Activated naive CD8-positive, alpha-beta T cell treated with anti-CD3 and anti-CD28 coated beads, Interleukin-2, amount 50 U/mL, for 24 hours (primary cell): ENCODE results near the gene SPATA17.

Experiments used
- ATAC-seq: fragments of 150-1000 bp; cut with Tn5 transposase; one replicate; pipeline ENCODE4 v1.10.0; 2021
- DNase-seq: peaks from one replicate; pipeline ENCODE4 v3.0.0; 2021
- H3K27ac Mint-ChIP-seq: one replicate; pipeline ENCODE4 v1.8.0; 2021; ENCODE audit warnings: mild to moderate bottlenecking, mixed read lengths
- H3K27me3 Mint-ChIP-seq: one replicate; pipeline ENCODE4 v1.8.0; 2021; ENCODE audit warnings: mixed read lengths
- H3K36me3 Mint-ChIP-seq: one replicate; pipeline ENCODE4 v1.8.0; 2021; ENCODE audit warnings: low read depth, mixed read lengths
- H3K4me1 Mint-ChIP-seq: one replicate; pipeline ENCODE4 v1.8.0; 2021; ENCODE audit warnings: mixed read lengths
- H3K4me3 Mint-ChIP-seq: one replicate; pipeline ENCODE4 v1.8.0; 2021; ENCODE audit warnings: mild to moderate bottlenecking, moderate library complexity, mixed read lengths
- H3K9me3 Mint-ChIP-seq: one replicate; pipeline ENCODE4 v1.8.0; 2021; ENCODE audit warnings: mixed read lengths

Gene SPATA17

DNA sequence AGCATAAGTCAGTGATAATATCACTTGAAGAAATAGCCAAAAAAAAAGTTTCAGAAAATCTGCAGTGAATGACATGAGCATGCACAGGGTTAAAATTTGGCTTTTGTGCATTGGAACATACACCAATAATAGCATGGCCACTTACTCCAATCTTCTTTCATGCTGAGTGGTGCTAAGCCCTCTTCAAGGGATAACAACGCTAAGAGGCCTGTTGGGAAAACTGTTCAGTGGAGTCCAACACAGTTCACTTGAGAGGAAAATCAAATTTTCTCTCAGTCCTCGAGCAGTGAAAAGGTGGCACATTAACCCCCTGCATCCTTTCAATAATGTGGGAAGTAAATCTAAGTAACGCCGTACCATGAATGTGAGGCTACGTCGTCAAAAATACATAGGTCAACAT lies 264.7 kb downstream of the SPATA17 start:
- Mint-ChIP-seq H3K27me3 (no peaks in the 10 kb centered on the region), H3K4me3 (no peak overlapping the region), H3K4me1 (no peaks in the 10 kb centered on the region), H3K27ac (no peak overlapping the region), H3K9me3 (no peaks in the 10 kb centered on the region), H3K36me3 (no peaks in the 10 kb centered on the region)
- ATAC-seq (no peak), DNase-seq (no peak)

DNA sequence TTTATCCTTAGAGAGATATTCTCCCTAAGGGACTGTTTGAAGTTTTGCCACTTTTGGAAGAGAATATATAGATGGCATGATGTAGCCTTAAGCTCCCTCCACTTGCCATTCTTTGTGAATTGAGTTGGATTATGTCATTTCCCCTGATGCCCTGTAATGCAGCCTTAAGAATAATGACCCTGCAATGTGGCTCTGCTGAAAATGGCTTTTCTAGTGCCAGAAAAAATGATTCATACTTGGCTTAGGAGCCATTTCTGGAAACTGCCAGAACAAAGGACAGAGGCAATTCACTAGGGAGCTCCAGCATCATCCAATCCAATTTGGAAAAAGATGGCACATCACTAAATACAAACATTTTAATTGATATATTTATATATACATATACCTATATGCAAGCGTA lies 265.3 kb downstream of the SPATA17 start:
- H3K27me3 Mint-ChIP-seq = no peaks in the 10 kb centered on the region
- DNase-seq = no peak
- H3K36me3 Mint-ChIP-seq = no peaks in the 10 kb centered on the region
- H3K4me1 Mint-ChIP-seq = no peaks in the 10 kb centered on the region
- no peak for ATAC-seq
- no peaks in the 10 kb centered on the region for H3K9me3 Mint-ChIP-seq
- no peak overlapping the region for H3K4me3 Mint-ChIP-seq
- no peak overlapping the region for H3K27ac Mint-ChIP-seq

DNA sequence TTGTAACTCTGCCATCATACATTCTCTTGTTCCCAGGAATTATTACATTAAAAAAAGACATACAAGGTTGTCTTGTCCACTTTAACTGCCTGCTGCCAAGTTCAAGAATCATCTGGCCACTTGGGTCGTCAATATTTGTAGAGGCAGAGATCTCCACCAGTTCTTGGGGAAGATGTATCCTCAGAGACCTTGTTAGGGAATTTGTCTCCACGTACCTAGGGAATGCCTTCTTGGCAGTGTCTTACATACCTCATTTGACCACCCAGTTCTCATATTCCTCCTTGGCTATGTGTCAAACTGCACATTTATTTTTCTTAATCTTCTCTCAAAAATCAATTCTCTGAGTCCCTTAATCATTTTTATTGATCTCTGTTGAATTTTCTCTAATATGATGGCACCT lies 266.0 kb downstream of the SPATA17 start:
- DNase-seq = no peak
- Mint-ChIP-seq H3K36me3 (no peaks in the 10 kb centered on the region), H3K27ac (no peak overlapping the region), H3K4me1 (no peaks in the 10 kb centered on the region), H3K4me3 (no peak overlapping the region), H3K9me3 (no peaks in the 10 kb centered on the region), H3K27me3 (no peaks in the 10 kb centered on the region)
- ATAC-seq = no peak

- ATAC-seq = no peak
- no peak overlapping the region for H3K27ac Mint-ChIP-seq
Observed at GRCh38 chr1:217899614-217900013, 268.5 kb downstream of the SPATA17 start.

DNA sequence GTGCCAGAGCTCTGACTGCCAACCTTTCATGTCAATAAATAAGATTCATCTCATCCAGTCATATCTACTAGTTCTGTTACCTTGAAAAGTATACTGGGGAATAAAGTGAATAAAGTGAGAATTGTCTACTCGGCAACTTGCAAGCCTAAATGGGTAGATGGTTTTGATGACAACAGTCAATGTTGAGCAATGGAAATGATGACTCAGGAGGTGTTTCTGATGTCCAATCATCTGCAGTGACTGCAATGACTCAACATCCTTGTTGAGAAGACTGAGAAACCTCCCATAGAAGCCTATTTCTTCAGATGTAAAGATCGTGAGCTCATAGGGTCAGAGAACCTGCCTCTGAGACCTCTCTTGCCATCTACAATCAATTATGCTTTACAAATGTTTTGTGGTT lies 276.4 kb downstream of the SPATA17 start:
- ATAC-seq (no peak), DNase-seq (no peak)
- Mint-ChIP-seq H3K4me1 (no peaks in the 10 kb centered on the region), H3K27me3 (no peaks in the 10 kb centered on the region), H3K9me3 (peaks cover 6% of the 10 kb centered on the region), H3K4me3 (no peak overlapping the region), H3K27ac (no peak overlapping the region), H3K36me3 (no peaks in the 10 kb centered on the region)

More at GRCh38 chr1:217899614-217900013, 268.5 kb downstream of the SPATA17 start:
- no peaks in the 10 kb centered on the region for H3K27me3 Mint-ChIP-seq
- no peak overlapping the region for H3K4me3 Mint-ChIP-seq
- no peaks in the 10 kb centered on the region for H3K4me1 Mint-ChIP-seq
- no peak for DNase-seq
- H3K9me3 Mint-ChIP-seq = no peaks in the 10 kb centered on the region
- no peaks in the 10 kb centered on the region for H3K36me3 Mint-ChIP-seq

GRCh38 chr1:217910203-217910602 lies 279.1 kb downstream of the SPATA17 start:
- H3K4me1 Mint-ChIP-seq = no peaks in the 10 kb centered on the region
- H3K27ac Mint-ChIP-seq = no peak overlapping the region
- no peak for DNase-seq
- no peaks in the 10 kb centered on the region for H3K27me3 Mint-ChIP-seq
- H3K9me3 Mint-ChIP-seq = peaks cover 15% of the 10 kb centered on the region
- no peak overlapping the region for H3K4me3 Mint-ChIP-seq
- ATAC-seq = no peak
- no peaks in the 10 kb centered on the region for H3K36me3 Mint-ChIP-seq

GRCh38 chr1:217910791-217911320 lies 279.7 kb downstream of the SPATA17 start:
- Mint-ChIP-seq H3K4me3 (no peak overlapping the region), H3K4me1 (no peaks in the 10 kb centered on the region), H3K36me3 (no peaks in the 10 kb centered on the region), H3K27ac (no peak overlapping the region), H3K9me3 (peaks cover 15% of the 10 kb centered on the region), H3K27me3 (no peaks in the 10 kb centered on the region)
- DNase-seq (no peak), ATAC-seq (no peak)

- Mint-ChIP-seq H3K36me3 (no peaks in the 10 kb centered on the region), H3K4me1 (no peaks in the 10 kb centered on the region), H3K9me3 (peaks cover 12% of the 10 kb centered on the region), H3K4me3 (no peak overlapping the region), H3K27ac (no peak overlapping the region), H3K27me3 (no peaks in the 10 kb centered on the region)
- ATAC-seq (no peak), DNase-seq (no peak)
Observed at GRCh38 chr1:217911908-217912307, 280.8 kb downstream of the SPATA17 start.

DNA sequence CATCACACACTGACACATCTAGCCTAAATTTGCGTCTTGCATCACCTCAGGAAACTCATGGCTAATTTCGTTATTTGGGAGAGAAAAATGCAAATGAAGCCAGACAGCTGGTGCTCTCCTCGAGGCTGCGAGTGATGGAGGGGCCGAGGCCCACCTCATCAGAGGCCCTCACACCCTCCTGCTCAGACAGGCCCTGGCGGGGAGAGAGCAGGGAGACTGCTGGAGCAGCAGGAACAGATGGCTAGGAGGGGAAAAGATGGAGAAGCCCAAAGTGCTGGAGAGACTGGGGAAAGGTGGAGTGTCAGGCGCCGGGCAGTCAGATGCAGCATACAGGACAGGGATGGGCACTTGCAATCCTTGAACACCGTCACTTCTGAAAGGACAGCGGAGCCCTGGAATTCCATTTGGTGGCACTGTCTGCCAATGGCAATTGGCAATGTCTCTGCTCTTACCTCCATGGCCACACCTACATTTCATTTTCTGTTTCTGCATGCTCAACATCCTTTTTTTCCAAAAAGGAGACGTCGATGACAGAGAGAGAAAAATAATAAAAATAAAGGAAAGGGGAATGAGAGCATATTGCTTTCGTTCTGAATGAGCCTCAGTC lies 286.2 kb downstream of the SPATA17 start:
- H3K9me3 Mint-ChIP-seq = peaks cover 14% of the 10 kb centered on the region
- no peak overlapping the region for H3K4me3 Mint-ChIP-seq
- H3K4me1 Mint-ChIP-seq = no peaks in the 10 kb centered on the region
- no peak for DNase-seq
- H3K27me3 Mint-ChIP-seq = no peaks in the 10 kb centered on the region
- H3K36me3 Mint-ChIP-seq = no peaks in the 10 kb centered on the region
- no peak overlapping the region for H3K27ac Mint-ChIP-seq
- ATAC-seq = no peak

DNA sequence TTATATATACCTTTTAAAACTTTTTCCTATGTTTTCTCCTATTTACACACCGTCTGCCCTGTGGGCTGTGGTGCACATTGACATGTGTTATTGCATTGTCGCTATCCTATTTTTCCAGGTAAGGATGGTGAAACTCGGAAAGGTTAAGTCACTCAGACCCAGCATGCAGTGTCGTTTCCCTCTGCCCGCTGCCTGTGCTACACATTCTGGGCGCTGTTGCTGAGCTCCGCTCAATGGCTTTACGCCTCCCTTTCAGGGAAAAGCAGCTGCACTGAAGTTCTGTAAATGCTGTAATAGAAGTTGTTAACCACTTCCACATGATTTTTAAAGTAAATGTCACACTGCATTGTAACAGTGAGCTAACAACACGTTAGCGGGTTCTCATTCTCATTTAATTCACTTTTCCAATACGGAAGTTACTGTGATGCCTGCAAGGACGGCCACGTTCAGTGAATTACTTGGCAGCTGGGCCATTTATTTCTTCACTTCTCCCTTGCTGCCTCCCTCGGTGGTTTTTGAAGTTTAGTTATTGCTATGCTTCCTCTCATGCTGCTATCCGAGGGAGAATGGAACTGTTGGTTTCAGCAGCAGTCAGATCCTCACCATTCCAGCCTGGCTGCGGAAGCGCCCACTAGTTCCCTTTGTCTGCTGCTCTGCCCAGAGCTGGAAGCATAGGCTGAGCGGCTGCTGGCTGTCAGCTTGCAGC lies 288.7 kb downstream of the SPATA17 start:
- H3K9me3 Mint-ChIP-seq = peaks cover 4% of the 10 kb centered on the region
- ATAC-seq = no peak
- H3K27ac Mint-ChIP-seq = no peak overlapping the region
- peaks cover 5% of the 10 kb centered on the region for H3K27me3 Mint-ChIP-seq
- H3K36me3 Mint-ChIP-seq = no peaks in the 10 kb centered on the region
- no peaks in the 10 kb centered on the region for H3K4me1 Mint-ChIP-seq
- H3K4me3 Mint-ChIP-seq = no peak overlapping the region
- DNase-seq = no peak
